Suprapubic skin (tissue), 4 donors: ENCODE measurements around the gene CHST10.

Experiments
- CTCF ChIP-seq, 2 donors: fragments of 200-600 bp in 1 of 2; fragments of 450-650 bp in 1 of 2; sonication (generic) in 1 of 2; IDR thresholded peaks; one replicate each; pipeline ENCODE4 v1.5.1; 2016 to 2019; ENCODE audit warnings: antibody characterized with exemption in 2 of 2, mild to moderate bottlenecking in 1 of 2, moderate library complexity in 1 of 2
- POLR2A ChIP-seq, 2 donors: fragments of 450-650 bp; IDR thresholded peaks; one replicate each; pipeline ENCODE4 v1.6.1; 2017; ENCODE audit warnings: antibody characterized with exemption in 2 of 2, mild to moderate bottlenecking in 2 of 2, moderate library complexity in 2 of 2
- POLR2AphosphoS5 ChIP-seq, 3 donors: sonication (generic); formaldehyde crosslinking; IDR thresholded peaks; one replicate each; pipeline ENCODE4 v1.6.1; 2017; ENCODE audit warnings: antibody characterized with exemption in 3 of 3

GRCh38 chr2:100350661-100351185, 66.7 kb downstream of the CHST10 start:
- TF ChIP-seq CTCF (IDR thresholded peaks at IDR 0.05), result no peak
- TF ChIP-seq POLR2AphosphoS5 (IDR thresholded peaks at IDR 0.05), result no peak
- TF ChIP-seq POLR2A (IDR thresholded peaks at IDR 0.05), result no peak
